HEK293 (cell line): Measurements from ENCODE around the gene TMEM92.

ENCODE experiments used
- CTCF ChIA-PET: fragments of 350-600 bp; formaldehyde crosslinking; extraction: SDS; loops from one replicate; lab custom pipeline; 2021; ENCODE audit warnings: antibody characterized with exemption; lab: Yijun Ruan, JAX
- POLR2A ChIA-PET: fragments of 300-600 bp; formaldehyde crosslinking; extraction: SDS; loops from one replicate; lab custom pipeline; 2020; ENCODE audit warnings: antibody characterized with exemption, inconsistent platforms; lab: Yijun Ruan, JAX
- H3K27ac ChIP-seq: fragments of 200-500 bp; sonication (Bioruptor generic); 2 replicates; pipeline ENCODE4 v1.5.1; 2014; ENCODE audit warnings: low read depth, low read length, control low read depth, inconsistent platforms; ENCODE audit errors: extremely low read depth
- H3K36me3 ChIP-seq, 2 experiments: fragments of 200-500 bp in 1 of 2; sonication (Bioruptor generic) in 1 of 2; 1 replicate in 1 of 2; 2 replicates in 1 of 2; pipeline ENCODE4 v1.5.1; 2014 to 2017; ENCODE audit warnings: inconsistent platforms in 2 of 2, low read length in 2 of 2; ENCODE audit not compliant: control insufficient read depth in 2 of 2, insufficient read depth in 1 of 2
- H3K4me1 ChIP-seq: fragments of 200-500 bp; sonication (Bioruptor generic); 2 replicates; pipeline ENCODE4 v1.5.1; 2014; ENCODE audit warnings: mild to moderate bottlenecking, low read length, inconsistent platforms; ENCODE audit not compliant: control insufficient read depth, insufficient read depth
- H3K4me3 ChIP-seq: 2 replicates; pipeline ENCODE4 v1.5.1; 2011; ENCODE audit warnings: low read depth, mild to moderate bottlenecking, control low read depth, low read length, moderate library complexity
- H3K9me3 ChIP-seq: fragments of 200-500 bp; sonication (Bioruptor generic); 2 replicates; pipeline ENCODE4 v1.5.1; 2014; ENCODE audit warnings: low read depth, low read length, inconsistent platforms; ENCODE audit not compliant: control insufficient read depth, insufficient read depth
- AEBP2 ChIP-seq: fragments of 450-650 bp; formaldehyde crosslinking; IDR thresholded peaks from 2 replicates; pipeline ENCODE4 v1.5.1; 2016; ENCODE audit warnings: missing biosample characterization, missing genetic modification characterization, borderline replicate concordance
- FEZF1 ChIP-seq: fragments of 450-650 bp; formaldehyde crosslinking; IDR thresholded peaks from 2 replicates; pipeline ENCODE4 v1.5.1; 2016; ENCODE audit warnings: missing biosample characterization, missing genetic modification characterization
- GLIS2 ChIP-seq: fragments of 450-650 bp; formaldehyde crosslinking; IDR thresholded peaks from 2 replicates; pipeline ENCODE4 v1.5.1; 2016; ENCODE audit warnings: missing biosample characterization, missing genetic modification characterization
- MZF1 ChIP-seq: fragments of 450-650 bp; formaldehyde crosslinking; IDR thresholded peaks from 2 replicates; pipeline ENCODE4 v1.5.1; 2017; ENCODE audit warnings: missing biosample characterization, missing genetic modification characterization, borderline replicate concordance
- PATZ1 ChIP-seq: fragments of 450-650 bp; formaldehyde crosslinking; IDR thresholded peaks from 2 replicates; pipeline ENCODE4 v1.5.1; 2016; ENCODE audit warnings: missing biosample characterization, missing genetic modification characterization
- YY1 ChIP-seq: fragments of 450-650 bp; formaldehyde crosslinking; IDR thresholded peaks from 2 replicates; pipeline ENCODE4 v1.5.1; 2018; ENCODE audit warnings: missing biosample characterization, missing genetic modification characterization
- ZBTB1 ChIP-seq: fragments of 450-650 bp; formaldehyde crosslinking; IDR thresholded peaks from 2 replicates; pipeline ENCODE4 v1.5.1; 2016; ENCODE audit warnings: missing biosample characterization, missing genetic modification characterization
- ZBTB17 ChIP-seq: fragments of 450-650 bp; formaldehyde crosslinking; IDR thresholded peaks from 2 replicates; pipeline ENCODE4 v1.5.1; 2016; ENCODE audit warnings: missing biosample characterization, missing genetic modification characterization
- ZBTB44 ChIP-seq: fragments of 450-650 bp; IDR thresholded peaks from 2 replicates; pipeline ENCODE4 v1.5.1; 2018; ENCODE audit warnings: missing biosample characterization, mild to moderate bottlenecking, missing genetic modification characterization
- ZBTB7A ChIP-seq: fragments of 450-650 bp; formaldehyde crosslinking; IDR thresholded peaks from 2 replicates; pipeline ENCODE4 v1.5.1; 2016; ENCODE audit warnings: low read depth, missing biosample characterization, missing genetic modification characterization
- ZIC2 ChIP-seq: fragments of 450-650 bp; formaldehyde crosslinking; IDR thresholded peaks from 2 replicates; pipeline ENCODE4 v1.5.1; 2016; ENCODE audit warnings: missing biosample characterization, missing genetic modification characterization
- ZNF133 ChIP-seq: fragments of 450-650 bp; formaldehyde crosslinking; IDR thresholded peaks from 2 replicates; pipeline ENCODE4 v1.5.1; 2016; ENCODE audit warnings: missing biosample characterization, missing genetic modification characterization
- ZNF138 ChIP-seq: fragments of 450-650 bp; formaldehyde crosslinking; IDR thresholded peaks from 2 replicates; pipeline ENCODE4 v1.5.1; 2016; ENCODE audit warnings: missing biosample characterization, missing genetic modification characterization, borderline replicate concordance
- ZNF175 ChIP-seq: fragments of 450-650 bp; formaldehyde crosslinking; IDR thresholded peaks from 2 replicates; pipeline ENCODE4 v1.5.1; 2016; ENCODE audit warnings: missing biosample characterization, missing genetic modification characterization
- ZNF18 ChIP-seq: fragments of 450-650 bp; formaldehyde crosslinking; IDR thresholded peaks from 2 replicates; pipeline ENCODE4 v1.5.1; 2016; ENCODE audit warnings: missing biosample characterization, missing genetic modification characterization
- ZNF239 ChIP-seq: fragments of 450-650 bp; formaldehyde crosslinking; IDR thresholded peaks from 2 replicates; pipeline ENCODE4 v1.5.1; 2016; ENCODE audit warnings: missing biosample characterization, missing genetic modification characterization
- ZNF335 ChIP-seq: fragments of 450-650 bp; formaldehyde crosslinking; conservative IDR thresholded peaks from 2 replicates; pipeline ENCODE4 v1.5.1; 2016; ENCODE audit warnings: missing biosample characterization, missing genetic modification characterization
- ZNF37A ChIP-seq: fragments of 450-650 bp; IDR thresholded peaks from 2 replicates; pipeline ENCODE4 v1.5.1; 2018; ENCODE audit warnings: missing biosample characterization, missing genetic modification characterization
- ZNF600 ChIP-seq: fragments of 450-650 bp; formaldehyde crosslinking; IDR thresholded peaks from 2 replicates; pipeline ENCODE4 v1.5.1; 2016; ENCODE audit warnings: missing biosample characterization, missing genetic modification characterization
- ZNF629 ChIP-seq: fragments of 450-650 bp; formaldehyde crosslinking; IDR thresholded peaks from 2 replicates; pipeline ENCODE4 v1.5.1; 2017; ENCODE audit warnings: missing biosample characterization, missing genetic modification characterization
- ZNF660 ChIP-seq: fragments of 450-650 bp; IDR thresholded peaks from 2 replicates; pipeline ENCODE4 v1.5.1; 2018; ENCODE audit warnings: missing biosample characterization, mild to moderate bottlenecking, missing genetic modification characterization
- ZNF76 ChIP-seq: fragments of 450-650 bp; formaldehyde crosslinking; IDR thresholded peaks from 2 replicates; pipeline ENCODE4; 2016; ENCODE audit warnings: low read depth, missing biosample characterization, missing genetic modification characterization, borderline replicate concordance
- ZNF837 ChIP-seq: fragments of 450-650 bp; formaldehyde crosslinking; IDR thresholded peaks from 2 replicates; pipeline ENCODE4 v1.5.1; 2016; ENCODE audit warnings: missing biosample characterization, missing genetic modification characterization

The TMEM92 gene

GRCh38 chr17:50288306-50288705 is 14.0 kb downstream of the TMEM92 start (continued):
- TF ChIP-seq ZNF600 (tag by site-specific recombination) (no peak), ZBTB1 (tag by site-specific recombination) (no peak), ZNF37A (tag by site-specific recombination) (no peak), AEBP2 (no peak)

GRCh38 chr17:50289278-50289677 is 15.0 kb downstream of the TMEM92 start:
- H3K9me3 ChIP-seq = no peaks in the 10 kb centered on the region
- no peak for TF ChIP-seq ZNF837
- no peak for TF ChIP-seq FEZF1
- no peak for TF ChIP-seq YY1 (tag by site-specific recombination)
- no peak for TF ChIP-seq MZF1 (tag by site-specific recombination)
- TF ChIP-seq ZNF76 (tag by site-specific recombination) = no peak
- no peak for TF ChIP-seq ZNF239 (tag by site-specific recombination)
- TF ChIP-seq ZBTB7A (tag by site-specific recombination) = no peak
- no peak for TF ChIP-seq ZNF18 (tag by site-specific recombination)
- TF ChIP-seq ZNF629 (tag by site-specific recombination) = no peak
- no peak for TF ChIP-seq ZNF175 (tag by site-specific recombination)
- no peak for TF ChIP-seq GLIS2 (tag by site-specific recombination)
- peaks cover 5% of the 10 kb centered on the region; the same call in 1 of the 2 replicates for H3K4me1 ChIP-seq
- H3K27ac ChIP-seq = no peak overlapping the region
- H3K36me3 ChIP-seq = no peaks in the 10 kb centered on the region
- CTCF ChIA-PET = interaction anchor here (1.0 to 14.8 kb wide), 8 partner anchors 8 to 202 kb away, joined by 3 to 308 read pairs (median 9); partner anchors contain the start of genes COL1A1, PDK2 and TMEM92
- POLR2A ChIA-PET = no interaction called here
- no peak overlapping the region for H3K4me3 ChIP-seq

- ChIA-PET POLR2A (no interaction called here), CTCF (interaction anchor here (1.0 to 14.8 kb wide), 7 partner anchors 16 to 203 kb away, joined by 4 to 308 read pairs (median 8); partner anchors contain the start of genes COL1A1, PDK2 and TMEM92)
- Histone ChIP-seq H3K36me3 (no peaks in the 10 kb centered on the region), H3K4me1 (peaks cover 5% of the 10 kb centered on the region; the same call in 1 of the 2 replicates), H3K4me3 (no peak overlapping the region), H3K27ac (no peak overlapping the region), H3K9me3 (no peaks in the 10 kb centered on the region)
- TF ChIP-seq ZNF660 (tag by site-specific recombination) = 0 out of 2 replicates have a peak, but pooled peaks have one; percentile 21
- TF ChIP-seq ZBTB44 (tag by site-specific recombination) = no peak
- 0 out of 2 replicates have a peak, but pooled peaks have one; percentile 8 for TF ChIP-seq ZIC2 (tag by site-specific recombination)
- peak; percentile 78 for TF ChIP-seq ZNF335 (tag by site-specific recombination)
- no peak for TF ChIP-seq ZNF138
- no peak for TF ChIP-seq ZNF133 (tag by site-specific recombination)
- TF ChIP-seq PATZ1 = peak; percentile 54
- TF ChIP-seq ZBTB17 (tag by site-specific recombination) = peak; percentile 67
These were observed 15.9 kb downstream of the TMEM92 start for GRCh38 chr17:50289991-50290702.
